ENCODE data around the gene TBCC.

The TBCC gene

GRCh38 chr6:42694586-42694985, 51.3 kb downstream of the TBCC start:
- no peak for DNase-seq (ENCODE audit: low spot score)

Measured in LoVo (cell line).